ENCODE measurements around the gene DCN. TPM values are rescaled to one million over a fixed set of nuclear protein-coding genes. Genes with fewer than 3 reads are reported as not detected.

The DCN gene
- total RNA-seq, 1 experiment from 2014 or later, result 2.0 TPM

DNA sequence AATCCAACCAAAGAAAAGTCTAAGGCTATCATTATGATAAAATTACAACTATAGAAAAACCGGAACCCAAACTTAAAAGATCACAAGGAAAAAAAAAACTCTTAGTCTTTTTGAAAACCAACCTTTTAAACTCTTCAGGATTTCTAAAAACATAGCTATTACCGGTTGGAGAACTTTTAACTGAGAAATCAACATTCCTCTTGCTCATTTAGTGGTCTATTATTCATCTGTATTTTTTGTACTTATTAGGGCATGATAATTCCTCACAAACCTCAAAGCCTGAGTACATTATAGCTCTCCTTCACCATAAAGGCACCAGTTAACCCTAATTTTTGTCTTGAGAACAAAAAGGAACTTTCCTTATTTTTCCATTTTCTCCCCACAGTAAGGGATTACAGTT, 81.7 kb downstream of the DCN start (continued):
- TF ChIP-seq, protein P1, sequence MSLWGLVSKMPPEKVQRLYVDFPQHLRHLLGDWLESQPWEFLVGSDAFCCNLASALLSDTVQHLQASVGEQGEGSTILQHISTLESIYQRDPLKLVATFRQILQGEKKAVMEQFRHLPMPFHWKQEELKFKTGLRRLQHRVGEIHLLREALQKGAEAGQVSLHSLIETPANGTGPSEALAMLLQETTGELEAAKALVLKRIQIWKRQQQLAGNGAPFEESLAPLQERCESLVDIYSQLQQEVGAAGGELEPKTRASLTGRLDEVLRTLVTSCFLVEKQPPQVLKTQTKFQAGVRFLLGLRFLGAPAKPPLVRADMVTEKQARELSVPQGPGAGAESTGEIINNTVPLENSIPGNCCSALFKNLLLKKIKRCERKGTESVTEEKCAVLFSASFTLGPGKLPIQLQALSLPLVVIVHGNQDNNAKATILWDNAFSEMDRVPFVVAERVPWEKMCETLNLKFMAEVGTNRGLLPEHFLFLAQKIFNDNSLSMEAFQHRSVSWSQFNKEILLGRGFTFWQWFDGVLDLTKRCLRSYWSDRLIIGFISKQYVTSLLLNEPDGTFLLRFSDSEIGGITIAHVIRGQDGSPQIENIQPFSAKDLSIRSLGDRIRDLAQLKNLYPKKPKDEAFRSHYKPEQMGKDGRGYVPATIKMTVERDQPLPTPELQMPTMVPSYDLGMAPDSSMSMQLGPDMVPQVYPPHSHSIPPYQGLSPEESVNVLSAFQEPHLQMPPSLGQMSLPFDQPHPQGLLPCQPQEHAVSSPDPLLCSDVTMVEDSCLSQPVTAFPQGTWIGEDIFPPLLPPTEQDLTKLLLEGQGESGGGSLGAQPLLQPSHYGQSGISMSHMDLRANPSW (CRISPR knock-in tag; conservative IDR thresholded peaks at IDR 0.05; ENCODE audit: low read depth), result no peak
- TF ChIP-seq NR3C1 (CRISPR knock-in tag; conservative IDR thresholded peaks at IDR 0.05; ENCODE audit: low read depth), result no peak
- no peak for TF ChIP-seq FOXK1 (CRISPR knock-in tag; IDR thresholded peaks at IDR 0.05)
- TF ChIP-seq ZNF219 (CRISPR knock-in tag; IDR thresholded peaks at IDR 0.05; ENCODE audit: borderline replicate concordance), result no peak
- TF ChIP-seq, protein P2, sequence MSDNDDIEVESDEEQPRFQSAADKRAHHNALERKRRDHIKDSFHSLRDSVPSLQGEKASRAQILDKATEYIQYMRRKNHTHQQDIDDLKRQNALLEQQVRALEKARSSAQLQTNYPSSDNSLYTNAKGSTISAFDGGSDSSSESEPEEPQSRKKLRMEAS (CRISPR knock-in tag; IDR thresholded peaks at IDR 0.05), result no peak
- TF ChIP-seq, protein P3, sequence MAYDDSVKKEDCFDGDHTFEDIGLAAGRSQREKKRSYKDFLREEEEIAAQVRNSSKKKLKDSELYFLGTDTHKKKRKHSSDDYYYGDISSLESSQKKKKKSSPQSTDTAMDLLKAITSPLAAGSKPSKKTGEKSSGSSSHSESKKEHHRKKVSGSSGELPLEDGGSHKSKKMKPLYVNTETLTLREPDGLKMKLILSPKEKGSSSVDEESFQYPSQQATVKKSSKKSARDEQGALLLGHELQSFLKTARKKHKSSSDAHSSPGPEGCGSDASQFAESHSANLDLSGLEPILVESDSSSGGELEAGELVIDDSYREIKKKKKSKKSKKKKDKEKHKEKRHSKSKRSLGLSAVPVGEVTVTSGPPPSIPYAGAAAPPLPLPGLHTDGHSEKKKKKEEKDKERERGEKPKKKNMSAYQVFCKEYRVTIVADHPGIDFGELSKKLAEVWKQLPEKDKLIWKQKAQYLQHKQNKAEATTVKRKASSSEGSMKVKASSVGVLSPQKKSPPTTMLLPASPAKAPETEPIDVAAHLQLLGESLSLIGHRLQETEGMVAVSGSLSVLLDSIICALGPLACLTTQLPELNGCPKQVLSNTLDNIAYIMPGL (CRISPR knock-in tag; IDR thresholded peaks at IDR 0.05), result no peak
- TF ChIP-seq TEAD4 (CRISPR knock-in tag; IDR thresholded peaks at IDR 0.05), result no peak
- TF ChIP-seq, protein P4, sequence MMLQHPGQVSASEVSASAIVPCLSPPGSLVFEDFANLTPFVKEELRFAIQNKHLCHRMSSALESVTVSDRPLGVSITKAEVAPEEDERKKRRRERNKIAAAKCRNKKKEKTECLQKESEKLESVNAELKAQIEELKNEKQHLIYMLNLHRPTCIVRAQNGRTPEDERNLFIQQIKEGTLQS (CRISPR knock-in tag; conservative IDR thresholded peaks at IDR 0.05), result no peak
- no peak for TF ChIP-seq GRHL2 (CRISPR knock-in tag; IDR thresholded peaks at IDR 0.05; ENCODE audit: insufficient replicate concordance, severe bottlenecking)
- TF ChIP-seq ZNF138 (CRISPR knock-in tag; conservative IDR thresholded peaks at IDR 0.05), result no peak
- TF ChIP-seq OVOL2 (CRISPR knock-in tag; IDR thresholded peaks at IDR 0.05; ENCODE audit: borderline replicate concordance), result no peak
- no peak for TF ChIP-seq TP53 (CRISPR knock-in tag; IDR thresholded peaks at IDR 0.05)
- TF ChIP-seq IRF2 (CRISPR knock-in tag; IDR thresholded peaks at IDR 0.05; ENCODE audit: borderline replicate concordance, low read depth), result no peak

DNA sequence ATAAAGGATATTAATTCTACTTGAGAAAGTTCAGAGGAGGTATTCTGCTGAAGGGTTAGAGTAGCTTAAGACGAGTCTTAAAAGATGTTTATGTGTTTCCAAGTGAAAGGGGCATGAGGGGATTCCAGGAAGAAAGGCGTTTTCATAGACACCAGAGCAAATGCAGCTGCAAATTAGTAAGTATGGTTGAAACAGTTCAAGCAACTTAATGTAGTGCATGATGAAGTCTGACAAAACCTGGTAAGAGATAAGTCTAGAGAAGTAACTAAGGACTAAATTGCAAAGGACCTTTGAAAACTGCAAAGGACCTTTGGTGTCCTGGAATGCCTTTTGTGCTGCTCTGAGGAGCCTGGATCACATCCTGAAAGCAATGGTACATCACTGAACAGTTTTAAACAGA, 82.8 kb downstream of the DCN start:
- peaks cover 3% of the 10 kb centered on the region; the same call in 1 of the 2 replicates for H3K9me3 Mint-ChIP-seq
- H3K4me1 Mint-ChIP-seq, result no peaks in the 10 kb centered on the region
- ChIA-PET POLR2A (no interaction called here), CTCF (no interaction called here)
- no peak overlapping the region for H3K27ac Mint-ChIP-seq
- no peaks in the 10 kb centered on the region for H3K36me3 Mint-ChIP-seq
- DNase-seq (ENCODE audit: low spot score) (no peak), ATAC-seq (no peak)
- no peaks in the 10 kb centered on the region; the same call in 1 of the 2 replicates for H3K27me3 Mint-ChIP-seq (ENCODE audit: low read depth)
- no peak overlapping the region for H3K4me3 Mint-ChIP-seq
- TF ChIP-seq TEAD1 (CRISPR knock-in tag; IDR thresholded peaks at IDR 0.05) (no peak), SMAD3 (CRISPR knock-in tag; IDR thresholded peaks at IDR 0.05; ENCODE audit: borderline replicate concordance) (no peak), TEAD4 (CRISPR knock-in tag; IDR thresholded peaks at IDR 0.05) (no peak), ZNF671 (CRISPR knock-in tag; IDR thresholded peaks at IDR 0.05) (no peak)
- TF ChIP-seq, protein P3 (CRISPR knock-in tag; IDR thresholded peaks at IDR 0.05), result no peak
- TF ChIP-seq, protein P5, sequence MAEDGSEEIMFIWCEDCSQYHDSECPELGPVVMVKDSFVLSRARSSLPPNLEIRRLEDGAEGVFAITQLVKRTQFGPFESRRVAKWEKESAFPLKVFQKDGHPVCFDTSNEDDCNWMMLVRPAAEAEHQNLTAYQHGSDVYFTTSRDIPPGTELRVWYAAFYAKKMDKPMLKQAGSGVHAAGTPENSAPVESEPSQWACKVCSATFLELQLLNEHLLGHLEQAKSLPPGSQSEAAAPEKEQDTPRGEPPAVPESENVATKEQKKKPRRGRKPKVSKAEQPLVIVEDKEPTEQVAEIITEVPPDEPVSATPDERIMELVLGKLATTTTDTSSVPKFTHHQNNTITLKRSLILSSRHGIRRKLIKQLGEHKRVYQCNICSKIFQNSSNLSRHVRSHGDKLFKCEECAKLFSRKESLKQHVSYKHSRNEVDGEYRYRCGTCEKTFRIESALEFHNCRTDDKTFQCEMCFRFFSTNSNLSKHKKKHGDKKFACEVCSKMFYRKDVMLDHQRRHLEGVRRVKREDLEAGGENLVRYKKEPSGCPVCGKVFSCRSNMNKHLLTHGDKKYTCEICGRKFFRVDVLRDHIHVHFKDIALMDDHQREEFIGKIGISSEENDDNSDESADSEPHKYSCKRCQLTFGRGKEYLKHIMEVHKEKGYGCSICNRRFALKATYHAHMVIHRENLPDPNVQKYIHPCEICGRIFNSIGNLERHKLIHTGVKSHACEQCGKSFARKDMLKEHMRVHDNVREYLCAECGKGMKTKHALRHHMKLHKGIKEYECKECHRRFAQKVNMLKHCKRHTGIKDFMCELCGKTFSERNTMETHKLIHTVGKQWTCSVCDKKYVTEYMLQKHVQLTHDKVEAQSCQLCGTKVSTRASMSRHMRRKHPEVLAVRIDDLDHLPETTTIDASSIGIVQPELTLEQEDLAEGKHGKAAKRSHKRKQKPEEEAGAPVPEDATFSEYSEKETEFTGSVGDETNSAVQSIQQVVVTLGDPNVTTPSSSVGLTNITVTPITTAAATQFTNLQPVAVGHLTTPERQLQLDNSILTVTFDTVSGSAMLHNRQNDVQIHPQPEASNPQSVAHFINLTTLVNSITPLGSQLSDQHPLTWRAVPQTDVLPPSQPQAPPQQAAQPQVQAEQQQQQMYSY (CRISPR knock-in tag; IDR thresholded peaks at IDR 0.05), result no peak
- TF ChIP-seq, protein P6, sequence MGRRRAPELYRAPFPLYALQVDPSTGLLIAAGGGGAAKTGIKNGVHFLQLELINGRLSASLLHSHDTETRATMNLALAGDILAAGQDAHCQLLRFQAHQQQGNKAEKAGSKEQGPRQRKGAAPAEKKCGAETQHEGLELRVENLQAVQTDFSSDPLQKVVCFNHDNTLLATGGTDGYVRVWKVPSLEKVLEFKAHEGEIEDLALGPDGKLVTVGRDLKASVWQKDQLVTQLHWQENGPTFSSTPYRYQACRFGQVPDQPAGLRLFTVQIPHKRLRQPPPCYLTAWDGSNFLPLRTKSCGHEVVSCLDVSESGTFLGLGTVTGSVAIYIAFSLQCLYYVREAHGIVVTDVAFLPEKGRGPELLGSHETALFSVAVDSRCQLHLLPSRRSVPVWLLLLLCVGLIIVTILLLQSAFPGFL (CRISPR knock-in tag; IDR thresholded peaks at IDR 0.05; ENCODE audit: borderline replicate concordance), result no peak
- TF ChIP-seq, protein P7, sequence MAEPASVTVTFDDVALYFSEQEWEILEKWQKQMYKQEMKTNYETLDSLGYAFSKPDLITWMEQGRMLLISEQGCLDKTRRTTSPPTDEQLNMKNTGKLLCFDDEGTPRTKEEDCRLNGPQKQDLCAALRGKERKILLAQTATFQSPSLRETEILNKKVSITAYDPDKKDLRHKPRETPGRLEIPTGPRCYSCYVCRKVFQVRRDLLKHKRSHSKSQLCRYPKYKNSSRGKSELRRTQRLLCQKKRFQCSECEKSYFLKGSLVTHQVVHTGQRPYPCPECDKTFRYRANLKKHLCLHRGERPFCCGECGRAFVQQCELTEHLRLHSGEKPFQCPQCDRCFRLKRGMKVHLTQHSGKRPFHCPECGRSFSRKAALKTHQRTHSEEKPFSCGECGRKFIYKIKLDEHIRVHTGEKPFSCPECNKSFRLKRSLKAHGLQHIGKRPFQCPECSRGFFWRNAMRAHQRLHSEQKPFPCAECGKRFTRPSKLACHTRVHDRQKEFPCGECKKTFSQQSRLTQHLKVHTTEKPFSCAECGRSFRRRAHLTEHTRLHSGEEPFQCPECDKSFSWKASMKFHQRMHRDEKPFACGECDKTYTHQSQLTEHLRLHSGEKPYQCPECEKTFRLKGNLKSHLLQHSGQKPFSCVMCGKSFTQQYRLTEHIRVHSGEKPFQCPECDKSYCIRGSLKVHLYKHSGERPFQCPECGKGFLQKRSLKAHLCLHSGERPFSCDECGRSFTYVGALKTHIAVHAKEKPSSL (CRISPR knock-in tag; conservative IDR thresholded peaks at IDR 0.05), result no peak
- TF ChIP-seq, protein P8, sequence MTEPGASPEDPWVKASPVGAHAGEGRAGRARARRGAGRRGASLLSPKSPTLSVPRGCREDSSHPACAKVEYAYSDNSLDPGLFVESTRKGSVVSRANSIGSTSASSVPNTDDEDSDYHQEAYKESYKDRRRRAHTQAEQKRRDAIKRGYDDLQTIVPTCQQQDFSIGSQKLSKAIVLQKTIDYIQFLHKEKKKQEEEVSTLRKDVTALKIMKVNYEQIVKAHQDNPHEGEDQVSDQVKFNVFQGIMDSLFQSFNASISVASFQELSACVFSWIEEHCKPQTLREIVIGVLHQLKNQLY (CRISPR knock-in tag; IDR thresholded peaks at IDR 0.05), result no peak
- TF ChIP-seq, protein P9, sequence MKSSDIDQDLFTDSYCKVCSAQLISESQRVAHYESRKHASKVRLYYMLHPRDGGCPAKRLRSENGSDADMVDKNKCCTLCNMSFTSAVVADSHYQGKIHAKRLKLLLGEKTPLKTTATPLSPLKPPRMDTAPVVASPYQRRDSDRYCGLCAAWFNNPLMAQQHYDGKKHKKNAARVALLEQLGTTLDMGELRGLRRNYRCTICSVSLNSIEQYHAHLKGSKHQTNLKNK (CRISPR knock-in tag; IDR thresholded peaks at IDR 0.05), result no peak

Measured in WTC11 (cell line).